ENCODE results near the gene THSD4.

GRCh38 chr15:71366926-71367325, 251.7 kb downstream of the THSD4 start:
- TF ChIP-seq, protein P1, sequence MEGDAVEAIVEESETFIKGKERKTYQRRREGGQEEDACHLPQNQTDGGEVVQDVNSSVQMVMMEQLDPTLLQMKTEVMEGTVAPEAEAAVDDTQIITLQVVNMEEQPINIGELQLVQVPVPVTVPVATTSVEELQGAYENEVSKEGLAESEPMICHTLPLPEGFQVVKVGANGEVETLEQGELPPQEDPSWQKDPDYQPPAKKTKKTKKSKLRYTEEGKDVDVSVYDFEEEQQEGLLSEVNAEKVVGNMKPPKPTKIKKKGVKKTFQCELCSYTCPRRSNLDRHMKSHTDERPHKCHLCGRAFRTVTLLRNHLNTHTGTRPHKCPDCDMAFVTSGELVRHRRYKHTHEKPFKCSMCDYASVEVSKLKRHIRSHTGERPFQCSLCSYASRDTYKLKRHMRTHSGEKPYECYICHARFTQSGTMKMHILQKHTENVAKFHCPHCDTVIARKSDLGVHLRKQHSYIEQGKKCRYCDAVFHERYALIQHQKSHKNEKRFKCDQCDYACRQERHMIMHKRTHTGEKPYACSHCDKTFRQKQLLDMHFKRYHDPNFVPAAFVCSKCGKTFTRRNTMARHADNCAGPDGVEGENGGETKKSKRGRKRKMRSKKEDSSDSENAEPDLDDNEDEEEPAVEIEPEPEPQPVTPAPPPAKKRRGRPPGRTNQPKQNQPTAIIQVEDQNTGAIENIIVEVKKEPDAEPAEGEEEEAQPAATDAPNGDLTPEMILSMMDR (conservative IDR thresholded peaks at IDR 0.05; ENCODE audit: low read depth, low read length) = no peak
- TF ChIP-seq EZH2 (IDR thresholded peaks at IDR 0.05; ENCODE audit: low read length, unreplicated experiment) = no peak
